DOHH2 (cell line): ENCODE data around the gene MDN1.

Experiments
- H3F3A ChIP-seq: fragments of 200-600 bp; sonication (generic), shearing (Covaris generic); 2 replicates; pipeline ENCODE4 v1.6.0; 2016; ENCODE audit warnings: antibody characterized with exemption, mild to moderate bottlenecking; ENCODE audit not compliant: control insufficient read depth, insufficient read depth
- H3K27ac ChIP-seq: fragments of 200-600 bp; sonication (generic); 2 replicates; pipeline ENCODE4 v1.5.1; 2014; ENCODE audit warnings: low read depth, mild to moderate bottlenecking, low read length, moderate library complexity
- H3K27me3 ChIP-seq: fragments of 200-600 bp; sonication (generic); 2 replicates; pipeline ENCODE4 v1.6.1; 2014; ENCODE audit warnings: mild to moderate bottlenecking, low read length, mixed read lengths; ENCODE audit not compliant: control insufficient read depth
- H3K36me3 ChIP-seq: fragments of 200-600 bp; sonication (generic); 2 replicates; pipeline ENCODE4 v1.6.1; 2014; ENCODE audit warnings: mild to moderate bottlenecking, low read length, moderate library complexity, mixed read lengths; ENCODE audit not compliant: control insufficient read depth
- H3K4me1 ChIP-seq: fragments of 200-600 bp; sonication (generic); 2 replicates; pipeline ENCODE4 v1.6.1; 2014; ENCODE audit warnings: mild to moderate bottlenecking, low read length, mixed read lengths; ENCODE audit not compliant: control insufficient read depth
- H3K4me2 ChIP-seq: fragments of 200-600 bp; sonication (generic); 2 replicates; pipeline ENCODE4 v1.6.0; 2014; ENCODE audit warnings: mild to moderate bottlenecking, low read length, moderate library complexity
- H3K4me3 ChIP-seq: fragments of 200-600 bp; sonication (generic); 2 replicates; pipeline ENCODE4 v1.5.1; 2014; ENCODE audit warnings: mild to moderate bottlenecking, low read length, mixed read lengths
- H3K79me2 ChIP-seq: fragments of 200-600 bp; sonication (generic); 2 replicates; pipeline ENCODE4 v1.6.1; 2014; ENCODE audit warnings: mild to moderate bottlenecking, low read length, mixed read lengths; ENCODE audit not compliant: control insufficient read depth
- H3K9me2 ChIP-seq: fragments of 200-600 bp; sonication (generic); replicated peaks from 2 replicates; pipeline ENCODE4 v1.6.1; 2014; ENCODE audit warnings: mild to moderate bottlenecking, low read length, mixed read lengths; ENCODE audit not compliant: control insufficient read depth
- H3K9me3 ChIP-seq: fragments of 200-600 bp; sonication (generic); 2 replicates; pipeline ENCODE4 v1.6.1; 2014; ENCODE audit warnings: antibody characterized with exemption, low read length, mixed read lengths; ENCODE audit not compliant: control insufficient read depth, insufficient read depth
- H4K20me1 ChIP-seq: fragments of 200-600 bp; sonication (generic); 2 replicates; pipeline ENCODE4 v1.6.0; 2014; ENCODE audit warnings: low read depth, mild to moderate bottlenecking, antibody characterized with exemption, low read length, moderate library complexity; ENCODE audit not compliant: control insufficient read depth, insufficient read depth
- EZH2phosphoT487 ChIP-seq: fragments of 200-600 bp; sonication (generic); IDR thresholded peaks from 2 replicates; pipeline ENCODE4 v1.6.1; 2017; ENCODE audit warnings: borderline replicate concordance, mild to moderate bottlenecking, antibody characterized with exemption, low read length, moderate library complexity, mixed read lengths
- TF ChIP-seq, protein P1 (sequence below): fragments of 200-600 bp; sonication (generic); IDR thresholded peaks from one replicate; pipeline ENCODE4 v1.5.1; 2014; ENCODE audit warnings: antibody characterized with exemption, mild to moderate bottlenecking, low read depth, low read length; ENCODE audit not compliant: poor library complexity, severe bottlenecking

The MDN1 gene

DNA sequence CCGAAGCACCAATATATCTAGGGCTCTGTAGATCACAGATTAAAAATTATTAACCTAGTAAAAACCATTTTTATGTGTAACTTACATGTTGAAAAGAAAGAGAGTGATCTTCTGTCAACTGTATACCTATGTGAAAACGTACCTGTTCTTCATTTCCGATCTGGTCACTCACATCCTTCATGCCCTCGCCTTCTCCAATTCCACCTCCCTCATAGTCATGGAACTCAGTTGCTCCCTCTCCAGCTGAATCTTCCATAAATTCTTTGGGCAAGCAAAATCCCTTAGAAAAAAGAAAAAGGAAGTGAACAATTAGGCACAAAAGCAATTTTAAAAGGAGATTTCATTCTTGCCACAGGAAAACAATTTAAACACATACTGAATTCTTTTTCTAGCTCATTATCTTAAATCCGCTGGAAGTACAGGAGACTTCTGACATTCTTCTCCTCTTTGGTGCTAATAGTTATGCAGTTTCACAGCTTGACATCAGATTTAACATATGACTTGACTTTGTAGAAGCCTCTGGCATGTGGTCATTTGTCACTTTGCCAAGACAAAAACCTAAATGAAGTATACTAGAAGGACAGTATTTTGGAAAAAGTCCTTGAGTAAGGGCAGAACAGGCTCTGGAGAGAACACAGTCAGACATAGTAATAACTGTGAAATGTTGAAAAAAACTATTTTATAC, 151.6 kb downstream of the MDN1 start:
- no peaks in the 10 kb centered on the region for H3K9me3 ChIP-seq
- no peaks in the 10 kb centered on the region for H3K79me2 ChIP-seq
- H3K4me2 ChIP-seq, result no peak overlapping the region
- no peak overlapping the region for H3K4me3 ChIP-seq
- no peaks in the 10 kb centered on the region for H3K4me1 ChIP-seq
- no peaks in the 10 kb centered on the region for H3K9me2 ChIP-seq
- no peaks in the 10 kb centered on the region for H3F3A ChIP-seq
- no peaks in the 10 kb centered on the region for H4K20me1 ChIP-seq
- H3K27ac ChIP-seq, result no peak overlapping the region
- H3K36me3 ChIP-seq, result peaks cover 82% of the 10 kb centered on the region
- H3K27me3 ChIP-seq, result no peaks in the 10 kb centered on the region
- no peak for TF ChIP-seq EZH2phosphoT487
- TF ChIP-seq, protein P1, sequence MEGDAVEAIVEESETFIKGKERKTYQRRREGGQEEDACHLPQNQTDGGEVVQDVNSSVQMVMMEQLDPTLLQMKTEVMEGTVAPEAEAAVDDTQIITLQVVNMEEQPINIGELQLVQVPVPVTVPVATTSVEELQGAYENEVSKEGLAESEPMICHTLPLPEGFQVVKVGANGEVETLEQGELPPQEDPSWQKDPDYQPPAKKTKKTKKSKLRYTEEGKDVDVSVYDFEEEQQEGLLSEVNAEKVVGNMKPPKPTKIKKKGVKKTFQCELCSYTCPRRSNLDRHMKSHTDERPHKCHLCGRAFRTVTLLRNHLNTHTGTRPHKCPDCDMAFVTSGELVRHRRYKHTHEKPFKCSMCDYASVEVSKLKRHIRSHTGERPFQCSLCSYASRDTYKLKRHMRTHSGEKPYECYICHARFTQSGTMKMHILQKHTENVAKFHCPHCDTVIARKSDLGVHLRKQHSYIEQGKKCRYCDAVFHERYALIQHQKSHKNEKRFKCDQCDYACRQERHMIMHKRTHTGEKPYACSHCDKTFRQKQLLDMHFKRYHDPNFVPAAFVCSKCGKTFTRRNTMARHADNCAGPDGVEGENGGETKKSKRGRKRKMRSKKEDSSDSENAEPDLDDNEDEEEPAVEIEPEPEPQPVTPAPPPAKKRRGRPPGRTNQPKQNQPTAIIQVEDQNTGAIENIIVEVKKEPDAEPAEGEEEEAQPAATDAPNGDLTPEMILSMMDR, result no peak

DNA sequence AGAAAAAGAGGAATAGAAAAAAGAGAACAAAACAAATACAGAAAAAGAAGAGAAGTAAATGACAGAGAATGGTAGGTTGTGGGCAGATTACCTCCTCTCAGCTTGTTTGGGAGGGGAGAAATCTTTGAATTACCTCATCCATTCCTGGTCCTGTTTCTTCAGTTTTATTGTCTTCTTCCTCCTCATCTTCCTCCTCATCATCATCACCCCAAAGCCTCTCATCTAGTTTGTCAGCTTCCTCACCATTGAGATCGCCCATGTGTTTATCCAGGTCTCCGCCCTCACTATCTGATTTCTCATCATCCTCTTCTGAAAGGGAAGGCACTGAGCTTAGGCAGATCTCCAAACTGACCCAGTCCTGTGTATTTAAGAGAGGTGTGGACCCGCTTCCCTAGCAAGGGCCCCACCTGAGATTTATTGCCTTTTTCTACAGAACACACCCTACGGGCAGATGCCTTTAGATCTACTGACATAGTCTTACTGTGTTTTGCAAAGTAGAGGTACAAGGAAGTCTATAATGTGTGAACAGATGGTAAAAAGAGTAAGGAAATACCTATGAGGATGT, 156.9 kb downstream of the MDN1 start:
- no peaks in the 10 kb centered on the region for H4K20me1 ChIP-seq
- H3K9me2 ChIP-seq, result no peaks in the 10 kb centered on the region
- H3K9me3 ChIP-seq, result no peaks in the 10 kb centered on the region
- H3K4me2 ChIP-seq, result no peak overlapping the region
- no peaks in the 10 kb centered on the region for H3K79me2 ChIP-seq
- H3K27ac ChIP-seq, result no peak overlapping the region
- no peak overlapping the region for H3K4me3 ChIP-seq
- H3K36me3 ChIP-seq, result peaks cover 85% of the 10 kb centered on the region
- no peak for TF ChIP-seq EZH2phosphoT487
- TF ChIP-seq, protein P1, result no peak
- H3K27me3 ChIP-seq, result no peaks in the 10 kb centered on the region
- no peaks in the 10 kb centered on the region for H3F3A ChIP-seq
- no peaks in the 10 kb centered on the region for H3K4me1 ChIP-seq

DNA sequence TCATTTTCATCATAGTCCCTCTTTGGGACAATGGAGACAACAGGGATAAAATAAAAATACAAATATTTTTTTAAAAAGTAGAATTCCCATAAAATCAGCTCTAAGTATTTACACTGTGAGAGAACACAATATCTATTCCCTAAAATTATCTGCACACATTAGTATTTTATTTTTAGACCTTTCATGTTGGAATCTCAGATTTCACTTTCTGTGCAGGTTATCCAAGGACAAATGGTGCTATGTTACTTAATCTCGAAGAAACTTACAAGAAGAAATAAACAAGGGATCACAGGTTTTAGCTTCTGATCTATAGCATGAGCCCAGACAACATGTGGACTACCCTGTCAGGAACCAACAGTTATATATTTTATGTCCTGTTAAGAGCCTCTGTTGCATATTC, 158.0 kb downstream of the MDN1 start:
- no peak overlapping the region for H3K4me2 ChIP-seq
- no peak for TF ChIP-seq EZH2phosphoT487
- TF ChIP-seq, protein P1, result no peak
- no peaks in the 10 kb centered on the region for H3K9me3 ChIP-seq
- no peaks in the 10 kb centered on the region for H3K9me2 ChIP-seq
- no peaks in the 10 kb centered on the region for H3K4me1 ChIP-seq
- peaks cover 85% of the 10 kb centered on the region for H3K36me3 ChIP-seq
- no peaks in the 10 kb centered on the region for H4K20me1 ChIP-seq
- H3F3A ChIP-seq, result no peaks in the 10 kb centered on the region
- no peaks in the 10 kb centered on the region for H3K79me2 ChIP-seq
- no peaks in the 10 kb centered on the region for H3K27me3 ChIP-seq
- no peak overlapping the region for H3K4me3 ChIP-seq
- no peak overlapping the region for H3K27ac ChIP-seq
